Endothelial cell of umbilical vein (primary cell): ENCODE measurements around the gene CAP2.
"Not testable (repeated sequence)": the region's sequence is repeated elsewhere in the genome, so short reads cannot be mapped to it uniquely, and the experiment has no call there.

Source experiments
- CTCF ChIP-seq, 2 donors: IDR thresholded peaks; 1 replicate in 1 of 2; 2 replicates in 1 of 2; pipeline ENCODE4 v1.5.1; 2011; ENCODE audit warnings: low read length in 2 of 2, mild to moderate bottlenecking in 2 of 2, moderate library complexity in 2 of 2, control low read depth in 1 of 2, inconsistent platforms in 1 of 2, low read depth in 1 of 2; ENCODE audit not compliant: insufficient read depth in 1 of 2; ENCODE audit errors: extremely low read depth in 1 of 2
- EZH2 ChIP-seq: IDR thresholded peaks from 2 replicates; pipeline ENCODE4 v1.6.1; 2012; ENCODE audit warnings: borderline replicate concordance, low read depth, mild to moderate bottlenecking, moderate library complexity, low read length, inconsistent platforms; ENCODE audit not compliant: severe bottlenecking
- FOS ChIP-seq: IDR thresholded peaks from 2 replicates; pipeline ENCODE4 v1.6.1; 2011; ENCODE audit warnings: mild to moderate bottlenecking, low read length, moderate library complexity, borderline replicate concordance; ENCODE audit not compliant: insufficient read depth
- JUN ChIP-seq: IDR thresholded peaks from 2 replicates; pipeline ENCODE4 v1.6.1; 2011; ENCODE audit warnings: borderline replicate concordance, low read depth; ENCODE audit not compliant: insufficient read length, insufficient read depth
- MAX ChIP-seq: IDR thresholded peaks from 2 replicates; pipeline ENCODE4 v1.6.1; 2011; ENCODE audit not compliant: insufficient read depth, insufficient read length
- MYC ChIP-seq: IDR thresholded peaks from one replicate; pipeline ENCODE4 v1.6.1; 2011; ENCODE audit warnings: mild to moderate bottlenecking, low read depth, low read length
- POLR2A ChIP-seq: IDR thresholded peaks from 2 replicates; pipeline ENCODE4 v1.6.1; 2012; ENCODE audit warnings: low read depth, mild to moderate bottlenecking, control low read depth, low read length
- POLR2AphosphoS5 ChIP-seq: IDR thresholded peaks from 2 replicates; pipeline ENCODE4 v1.6.1; 2012; ENCODE audit warnings: low read depth, mild to moderate bottlenecking, control low read depth, low read length, moderate library complexity; ENCODE audit not compliant: insufficient read depth

- TF ChIP-seq POLR2AphosphoS5; CTCF (IDR thresholded peaks at IDR 0.05; ENCODE audit: extremely low read depth in 1 of 2, insufficient read depth in 1 of 2, low read depth in 1 of 2, low read length in 2 of 2); MAX; JUN; POLR2A; EZH2; MYC; FOS: not testable (repeated sequence)
Measured at GRCh38 chr6:17428595-17429120, 35.3 kb downstream of the CAP2 start.
